PC-9 (cell line): ENCODE results near the gene EIF5AL1. TPM values are rescaled to one million over a fixed set of nuclear protein-coding genes. Genes with fewer than 3 reads are reported as not detected.

ENCODE experiments used
- BruUV-seq: library from RNA; stranded (reverse); fragments of 400-500 nt; replicated peaks from 2 replicates; lab custom pipeline; 2021; lab: Mats Ljungman, UMichigan
- CTCF ChIA-PET: fragments of 300-600 bp; sonication (Branson Sonifier 250); formaldehyde crosslinking; loops from one replicate; lab custom pipeline; 2022; ENCODE audit warnings: antibody characterized with exemption; lab: Charles Lee
- POLR2A ChIA-PET: fragments of 300-600 bp; sonication (Branson Sonifier 250); formaldehyde crosslinking; loops from one replicate; lab custom pipeline; 2022; ENCODE audit warnings: antibody characterized with exemption; ENCODE audit not compliant: unreplicated experiment; lab: Charles Lee
- DNase-seq, 2 experiments: peaks; one replicate each; pipeline versions ENCODE4 v3.0.0 to v3.0.0-alpha.2; 2015 to 2022; ENCODE audit warnings: mixed read lengths in 1 of 2
- H2AFZ ChIP-seq: fragments of 200-600 bp; sonication (generic); 2 replicates; pipeline ENCODE4 v1.8.1; 2017; ENCODE audit warnings: antibody characterized with exemption
- H3F3A ChIP-seq: fragments of 200-600 bp; sonication (generic); 2 replicates; pipeline ENCODE4 v1.8.1; 2017; ENCODE audit warnings: antibody characterized with exemption, mild to moderate bottlenecking, low read depth; ENCODE audit not compliant: insufficient read depth
- H3K27ac ChIP-seq: fragments of 200-600 bp; sonication (generic); 2 replicates; pipeline ENCODE4 v1.6.1; 2016; ENCODE audit warnings: mixed run types
- H3K27me3 ChIP-seq: fragments of 200-600 bp; sonication (generic); 2 replicates; pipeline ENCODE4 v1.6.1; 2016; ENCODE audit warnings: low read depth, mixed run types; ENCODE audit not compliant: insufficient read depth
- H3K36me3 ChIP-seq: fragments of 200-600 bp; sonication (generic); 2 replicates; pipeline ENCODE4 v1.6.1; 2016; ENCODE audit warnings: low read depth, mixed run types
- H3K4me1 ChIP-seq: fragments of 200-600 bp; sonication (generic); replicated peaks from 2 replicates; pipeline ENCODE4 v1.6.1; 2016; ENCODE audit warnings: mixed run types; ENCODE audit not compliant: insufficient read depth
- H3K4me2 ChIP-seq: fragments of 200-600 bp; sonication (generic); 2 replicates; pipeline ENCODE4 v1.6.1; 2017; ENCODE audit warnings: mixed run types
- H3K4me3 ChIP-seq: fragments of 200-600 bp; sonication (generic); 2 replicates; pipeline ENCODE4 v1.6.1; 2016; ENCODE audit warnings: mixed run types
- H3K79me2 ChIP-seq: fragments of 200-600 bp; sonication (generic); 2 replicates; pipeline ENCODE4 v1.6.1; 2017; ENCODE audit warnings: low read depth, mixed run types
- H3K9me2 ChIP-seq: fragments of 200-600 bp; sonication (generic); 2 replicates; pipeline ENCODE4 v1.8.1; 2017; ENCODE audit warnings: mild to moderate bottlenecking; ENCODE audit not compliant: insufficient read depth
- H3K9me3 ChIP-seq: fragments of 200-600 bp; sonication (generic); 2 replicates; pipeline ENCODE4 v1.8.1; 2016; ENCODE audit warnings: low read depth; ENCODE audit not compliant: insufficient read depth
- H4K20me1 ChIP-seq: fragments of 200-600 bp; sonication (generic); 2 replicates; pipeline ENCODE4 v1.8.1; 2017; ENCODE audit not compliant: insufficient read depth
- CTCF ChIP-seq: fragments of 200-600 bp; sonication (generic); conservative IDR thresholded peaks from 2 replicates; pipeline ENCODE4 v1.6.1; 2017; ENCODE audit warnings: mixed run types, antibody characterized with exemption, mild to moderate bottlenecking, moderate library complexity
- EZH2 ChIP-seq: fragments of 200-600 bp; sonication (generic); IDR thresholded peaks from 2 replicates; pipeline ENCODE4 v1.8.0; 2017; ENCODE audit warnings: antibody characterized with exemption, low read depth
- intact Hi-C: fragments of 100-400 bp; cut with micrococcal nuclease; formaldehyde crosslinking; loops from one replicate; pipeline ENCODE4 v1.10.0; 2022; ENCODE audit not compliant: unreplicated experiment
- total RNA-seq: library from RNA; stranded (reverse); gene quantifications from 2 replicates; pipeline ENCODE4 v1.2.3, GENCODE V29; 2021

The EIF5AL1 gene
- total RNA-seq, 1 experiment from 2014 or later: 0.48 TPM

- Histone ChIP-seq H3K9me3 (no peaks in the 10 kb centered on the region), H3K27me3 (no peaks in the 10 kb centered on the region), H4K20me1 (no peaks in the 10 kb centered on the region), H2AFZ (no peak overlapping the region), H3F3A (no peaks in the 10 kb centered on the region), H3K4me3 (no peak overlapping the region), H3K9me2 (no peaks in the 10 kb centered on the region), H3K79me2 (no peaks in the 10 kb centered on the region), H3K36me3 (no peaks in the 10 kb centered on the region), H3K4me2 (no peak overlapping the region), H3K4me1 (peaks cover 14% of the 10 kb centered on the region; the same call in 1 of the 2 replicates), H3K27ac (no peak overlapping the region)
- no peak for DNase-seq
- ChIA-PET CTCF (interaction anchor here (0.5 kb wide), 1 partner anchor 1604 kb away, joined by 3 read pairs; no protein-coding TSS in a partner anchor), POLR2A (no interaction called here)
- no TSS peak for BruUV-seq
- intact Hi-C loops: no loop called here
- TF ChIP-seq EZH2: no peak
- TF ChIP-seq CTCF: no peak
Observed at GRCh38 chr10:79476645-79477044, 35.7 kb upstream of the EIF5AL1 start.

DNA sequence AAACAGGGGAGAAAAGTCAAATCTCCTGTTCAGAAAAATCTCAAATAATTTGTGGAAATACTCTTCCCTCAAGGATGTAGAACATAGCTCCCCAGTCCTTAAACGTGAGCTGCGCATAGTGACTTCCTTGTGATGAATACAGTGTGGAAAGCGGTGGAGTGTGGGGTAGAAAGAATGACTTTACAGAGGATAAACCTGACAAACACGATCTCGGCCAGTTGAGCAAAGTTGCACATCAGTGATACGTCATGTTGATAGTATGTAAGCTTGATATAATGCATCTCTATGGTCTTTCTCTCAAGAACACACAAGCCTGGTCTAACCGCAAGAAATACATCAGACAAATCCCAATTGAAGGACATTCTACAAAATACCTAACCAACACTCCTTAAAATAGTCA lies 34.9 kb upstream of the EIF5AL1 start:
- Histone ChIP-seq H4K20me1 (no peaks in the 10 kb centered on the region), H3K36me3 (no peaks in the 10 kb centered on the region), H3K4me1 (peaks cover 14% of the 10 kb centered on the region; the same call in 1 of the 2 replicates), H3K79me2 (no peaks in the 10 kb centered on the region), H3K9me3 (no peaks in the 10 kb centered on the region), H3K9me2 (no peaks in the 10 kb centered on the region), H3K27me3 (no peaks in the 10 kb centered on the region), H3K4me3 (no peak overlapping the region), H2AFZ (no peak overlapping the region), H3K27ac (no peak overlapping the region), H3K4me2 (no peak overlapping the region), H3F3A (no peaks in the 10 kb centered on the region)
- ChIA-PET POLR2A (no interaction called here), CTCF (no interaction called here)
- intact Hi-C loops: no loop called here
- TF ChIP-seq CTCF (no peak), EZH2 (no peak)
- BruUV-seq: no TSS peak
- DNase-seq: no peak

DNA sequence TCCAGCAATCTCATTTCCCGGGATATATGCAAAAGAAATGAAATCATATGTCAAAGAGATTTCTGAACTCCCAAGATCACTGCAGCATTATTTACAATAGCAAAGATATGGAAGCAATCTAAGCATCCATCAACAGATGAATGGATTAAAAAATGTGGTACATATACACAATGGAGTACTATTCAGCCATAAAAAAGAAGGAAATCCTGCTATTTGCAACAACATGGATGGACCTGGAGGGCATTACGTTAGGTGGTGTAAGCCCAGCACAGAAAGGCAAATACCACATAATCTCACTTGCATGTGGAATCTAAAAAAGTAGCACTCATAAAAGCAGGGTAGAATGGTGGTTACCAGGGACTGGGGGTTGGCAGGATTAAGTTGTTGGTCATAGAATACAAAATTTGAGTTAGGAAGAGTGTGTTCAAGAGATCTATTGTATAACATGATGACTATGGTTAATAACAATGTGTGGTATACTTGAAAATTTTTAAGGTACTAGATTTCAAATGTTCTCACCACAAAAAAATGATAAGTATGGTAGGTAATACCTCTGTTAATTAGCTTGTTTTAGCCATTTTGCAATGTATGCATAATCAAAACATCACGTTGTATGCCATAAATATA lies 32.9 kb upstream of the EIF5AL1 start:
- Histone ChIP-seq H3K36me3 (no peaks in the 10 kb centered on the region), H3K9me3 (no peaks in the 10 kb centered on the region), H3K9me2 (no peaks in the 10 kb centered on the region), H3F3A (no peaks in the 10 kb centered on the region), H3K4me1 (peaks cover 14% of the 10 kb centered on the region; the same call in 1 of the 2 replicates), H2AFZ (no peak overlapping the region), H3K27ac (no peak overlapping the region), H3K27me3 (no peaks in the 10 kb centered on the region), H3K4me2 (no peak overlapping the region), H3K79me2 (no peaks in the 10 kb centered on the region), H3K4me3 (no peak overlapping the region), H4K20me1 (no peaks in the 10 kb centered on the region)
- intact Hi-C loops: no loop called here
- BruUV-seq: no TSS peak
- CTCF ChIA-PET: no interaction called here
- POLR2A ChIA-PET: no interaction called here
- DNase-seq: no peak
- TF ChIP-seq CTCF (no peak), EZH2 (no peak)
